HepG2 (cell line): ENCODE measurements around the gene DAPK1. TPM values are rescaled to one million over a fixed set of nuclear protein-coding genes. Genes with fewer than 3 reads are reported as not detected.

Experiments
- ATAC-seq: fragments of 200-7000 bp; cut with Tn5 transposase; 3 replicates; pipeline ENCODE4 v1.9.1; 2020; ENCODE audit warnings: mild to moderate bottlenecking, moderate library complexity
- BruUV-seq: library from RNA; stranded (reverse); fragments of 400-500 nt; replicated peaks from 2 replicates; lab custom pipeline; 2021; lab: Mats Ljungman, UMichigan
- CTCF ChIA-PET: fragments of 300-600 bp; formaldehyde crosslinking; extraction: SDS; loops from one replicate; lab custom pipeline; 2021; ENCODE audit warnings: low total read pairs, inconsistent platforms, low intra/inter-chr PET ratio; lab: Yijun Ruan, JAX
- POLR2A ChIA-PET: fragments of 350-600 bp; sonication (Branson Sonifier 250); formaldehyde crosslinking; loops from one replicate; lab custom pipeline; 2020; ENCODE audit warnings: antibody characterized with exemption, inconsistent platforms; lab: Yijun Ruan, JAX
- DNase-seq: peaks from one replicate; pipeline ENCODE4 v3.0.0-alpha.2; 2015; ENCODE audit warnings: low spot score
- FAIRE-seq: peaks from 3 replicates; lab custom pipeline; 2011; peaks lifted over from hg19 to GRCh38; lab: Jason Lieb, UNC
- H2AFZ ChIP-seq: one replicate; pipeline ENCODE4 v1.6.1; 2011; ENCODE audit warnings: low read length, inconsistent platforms
- H3K27ac ChIP-seq: fragments of 300-600 bp; 3 replicates; pipeline ENCODE4 v1.8.0; 2011; ENCODE audit warnings: mixed run types, mild to moderate bottlenecking, mixed read lengths, low read length, inconsistent platforms; ENCODE audit not compliant: insufficient read depth; ENCODE audit errors: extremely low read length
- H3K27me3 ChIP-seq, 2 experiments: fragments of 200-600 bp in 1 of 2; 2 replicates in 1 of 2; 3 replicates in 1 of 2; pipeline versions ENCODE4 v1.6.0 to v1.8.0; 2011; ENCODE audit warnings: low read length in 2 of 2, mild to moderate bottlenecking in 2 of 2, moderate library complexity in 2 of 2, inconsistent platforms in 1 of 2; ENCODE audit not compliant: insufficient read depth in 2 of 2, control insufficient read depth in 1 of 2
- H3K36me3 ChIP-seq, 2 experiments: fragments of 200-600 bp in 1 of 2; replicated peaks in 1 of 2; 2 replicates in 1 of 2; 3 replicates in 1 of 2; pipeline versions ENCODE4 v1.5.1 to v1.8.0; 2011; ENCODE audit warnings: low read length in 2 of 2, inconsistent platforms in 1 of 2; ENCODE audit not compliant: insufficient read depth in 2 of 2, control insufficient read depth in 1 of 2
- H3K4me1 ChIP-seq: 2 replicates; pipeline ENCODE4 v1.5.1; 2012; ENCODE audit warnings: low read length, inconsistent platforms; ENCODE audit not compliant: insufficient read depth
- H3K4me2 ChIP-seq: 2 replicates; pipeline ENCODE4 v1.6.0; 2011; ENCODE audit warnings: low read depth, low read length, inconsistent platforms
- H3K4me3 ChIP-seq, 3 experiments: fragments of 200-600 bp in 1 of 3; sonication (generic), shearing (Covaris generic) in 1 of 3; replicated peaks in 1 of 3; 2 replicates each; pipeline ENCODE4 v1.5.1; 2011 to 2016; ENCODE audit warnings: low read length in 3 of 3, inconsistent platforms in 2 of 3, low read depth in 2 of 3, mild to moderate bottlenecking in 2 of 3, control low read depth in 1 of 3, mixed read lengths in 1 of 3; ENCODE audit not compliant: insufficient read depth in 1 of 3
- H3K79me2 ChIP-seq: one replicate; pipeline ENCODE4 v1.6.1; 2011; ENCODE audit warnings: low read length, inconsistent platforms; ENCODE audit not compliant: insufficient read depth
- H3K9ac ChIP-seq: 2 replicates; pipeline ENCODE4 v1.6.0; 2011; ENCODE audit warnings: mild to moderate bottlenecking, low read depth, low read length, inconsistent platforms; ENCODE audit not compliant: insufficient read depth
- H3K9me3 ChIP-seq: 2 replicates; pipeline ENCODE4 v1.5.1; 2012; ENCODE audit warnings: mild to moderate bottlenecking, low read length
- H4K20me1 ChIP-seq: 2 replicates; pipeline ENCODE4 v1.6.0; 2011; ENCODE audit warnings: inconsistent platforms, mild to moderate bottlenecking, low read length, moderate library complexity; ENCODE audit not compliant: insufficient read depth
- BRCA1 ChIP-seq: sonication (generic); formaldehyde crosslinking; IDR thresholded peaks from 2 replicates; pipeline ENCODE4 v1.4.0; 2020; ENCODE audit warnings: missing genetic modification reagents
- CEBPB ChIP-seq: IDR thresholded peaks from 2 replicates; pipeline ENCODE4 v1.6.1; 2011; ENCODE audit warnings: low read depth, low read length, improper control_type of control experiment, borderline replicate concordance
- CHD4 ChIP-seq: fragments of 200-600 bp; sonication (generic); IDR thresholded peaks from 2 replicates; pipeline ENCODE4 v1.7.0; 2017; ENCODE audit warnings: mild to moderate bottlenecking, low read length, borderline replicate concordance
- CREB3 ChIP-seq: sonication (generic); formaldehyde crosslinking; IDR thresholded peaks from 2 replicates; pipeline ENCODE4 v1.5.0; 2020; ENCODE audit warnings: missing genetic modification reagents
- CREBL2 ChIP-seq: sonication (generic); formaldehyde crosslinking; IDR thresholded peaks from 2 replicates; pipeline ENCODE4 v1.8.1; 2023; ENCODE audit warnings: missing genetic modification reagents, mild to moderate bottlenecking, borderline replicate concordance
- LRRFIP1 ChIP-seq: sonication (generic); formaldehyde crosslinking; conservative IDR thresholded peaks from 2 replicates; pipeline ENCODE4 v1.4.0; 2020; ENCODE audit warnings: missing genetic modification reagents
- PHF21A ChIP-seq: sonication (generic); formaldehyde crosslinking; IDR thresholded peaks from 2 replicates; pipeline ENCODE4 v1.5.0; 2020; ENCODE audit warnings: mild to moderate bottlenecking, missing genetic modification reagents
- SP4 ChIP-seq: sonication (generic); formaldehyde crosslinking; IDR thresholded peaks from 2 replicates; pipeline ENCODE4 v1.8.1; 2023; ENCODE audit warnings: mild to moderate bottlenecking, missing genetic modification reagents
- ZNF557 ChIP-seq: sonication (generic); formaldehyde crosslinking; IDR thresholded peaks from 2 replicates; pipeline ENCODE4 v1.4.0; 2020; ENCODE audit warnings: missing genetic modification reagents
- ZNF646 ChIP-seq: sonication (generic); formaldehyde crosslinking; IDR thresholded peaks from 2 replicates; pipeline ENCODE4 v1.9.0; 2021; ENCODE audit warnings: mild to moderate bottlenecking, missing genetic modification reagents
- ZNF670 ChIP-seq: sonication (generic); formaldehyde crosslinking; IDR thresholded peaks from 2 replicates; pipeline ENCODE4 v1.8.0; 2022; ENCODE audit warnings: mild to moderate bottlenecking, missing genetic modification reagents, borderline replicate concordance
- ZNF720 ChIP-seq: sonication (generic); formaldehyde crosslinking; IDR thresholded peaks from 2 replicates; pipeline ENCODE4 v1.4.0; 2020; ENCODE audit warnings: missing genetic modification reagents
- WGBS: methylation state at CpG from one replicate; pipeline ENCODE4 v1.1.6; 2017; ENCODE audit warnings: low lambda C conversion rate; 5-methylcytosine and 5-hydroxymethylcytosine counted together
- in situ Hi-C: cut with HindIII; loops from 2 replicates; pipeline ENCODE4 v1.10.0; 2017; ENCODE audit warnings: low pct_unique_long_range_greater_than_20kb; ENCODE audit not compliant: extremely low pct_ligation_motif_present
- intact Hi-C: fragments of 100-400 bp; cut with micrococcal nuclease; formaldehyde crosslinking; loops from one replicate; pipeline ENCODE4 v1.10.0; 2022; ENCODE audit not compliant: unreplicated experiment
- polyA plus RNA-seq, 8 experiments: library from polyadenylated mRNA; depleted of rRNA in 3 of 8; stranded (reverse) in 7 of 8; unstranded in 1 of 8; fragments of >200 nt; fragmentation: Illumina TruSeq in 4 of 8; extraction: Trizol in 4 of 8; gene quantifications; 2 replicates each; pipeline versions ENCODE4 v1.2.1 to v1.2.3, GENCODE V29; 2011 to 2016; ENCODE audit warnings: low read depth in 4 of 8, missing spikeins in 1 of 8, mixed read lengths in 1 of 8; ENCODE audit not compliant: insufficient read depth in 1 of 8
- total RNA-seq, 5 experiments: library from RNA; depleted of rRNA; stranded (reverse); fragments of >200 nt; fragmentation: Illumina TruSeq; extraction: Trizol; gene quantifications; 2 replicates each; pipeline ENCODE4 v1.2.3, GENCODE V29; 2016; ENCODE audit warnings: low read depth in 1 of 5

The DAPK1 gene
- total and polyA plus RNA-seq, 2 of the 13 experiments (the other 11 are each of a cell fraction or from before 2014, with no cell fraction given) = 35.7 to 35.9 TPM

GRCh38 chr9:87712801-87713277 is 215.2 kb downstream of the DAPK1 start (continued):
- no peak for TF ChIP-seq LRRFIP1

GRCh38 chr9:87713278-87713987 is 215.8 kb downstream of the DAPK1 start:
- no TSS peak for BruUV-seq
- Histone ChIP-seq H3K27me3 (peaks cover 0 to 3% of the 10 kb centered on the region in 2 experiments; a peak in 1 of 5 replicates), H3K9me3 (no peaks in the 10 kb centered on the region), H3K9ac (no peak overlapping the region), H3K27ac (no peak overlapping the region), H3K4me3 (peak overlapping the region in 1 of 3 experiments; percentile 38; a peak in 1 of 6 replicates), H3K36me3 (no peaks in the 10 kb centered on the region), H3K4me2 (peak overlapping the region; percentile 51), H3K4me1 (peaks cover 49% of the 10 kb centered on the region), H4K20me1 (no peaks in the 10 kb centered on the region), H2AFZ (no peak overlapping the region), H3K79me2 (no peaks in the 10 kb centered on the region)
- WGBS = 19% methylated on average over 8 of the region's 11 CpGs
- ATAC-seq (no peak), FAIRE-seq (no peak), DNase-seq (peak; percentile 62)
- CTCF ChIA-PET = no interaction called here
- POLR2A ChIA-PET = interaction anchor here (2.2 kb wide), 1 partner anchor 13 kb away, joined by 20 read pairs; the partner anchor contains the start of gene CTSL
- intact Hi-C loops = no loop called here
- in situ Hi-C loops = no loop called here
- no peak for TF ChIP-seq ZNF670 (CRISPR knock-in tag)
- no peak for TF ChIP-seq CREB3 (CRISPR knock-in tag)
- TF ChIP-seq ZNF720 (CRISPR knock-in tag) = no peak
- TF ChIP-seq BRCA1 (CRISPR knock-in tag) = no peak
- TF ChIP-seq PHF21A (CRISPR knock-in tag) = no peak
- no peak for TF ChIP-seq SP4
- TF ChIP-seq ZNF646 = peak; percentile 83
- peak; percentile 40; the same call in 1 of the 2 replicates for TF ChIP-seq CEBPB
- TF ChIP-seq CHD4 = no peak
- TF ChIP-seq ZNF557 = no peak
- no peak for TF ChIP-seq CREBL2 (CRISPR knock-in tag)
